ENCODE measurements around the gene RNF4.

DNA sequence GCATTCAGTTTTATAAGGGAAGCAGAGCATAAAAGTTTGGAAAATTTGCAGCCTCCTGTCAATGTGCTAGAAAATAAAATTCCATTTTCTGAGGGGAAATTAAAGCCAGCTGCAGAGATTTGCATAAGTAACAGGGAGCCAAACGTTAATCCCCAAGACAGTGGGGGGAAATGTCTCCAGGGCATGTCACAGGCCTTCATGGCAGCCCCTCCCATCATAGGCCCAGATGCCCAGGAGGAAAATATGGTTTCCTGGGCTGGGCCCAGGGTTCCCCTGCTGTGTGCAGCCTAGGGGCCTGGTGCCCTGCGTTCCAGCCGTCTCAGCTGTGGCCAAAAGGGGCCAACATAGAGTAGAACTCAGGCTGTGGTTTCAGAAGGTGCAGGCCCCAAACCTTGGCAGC, 9.3 kb downstream of the RNF4 start:
- TF ChIP-seq, protein P1, sequence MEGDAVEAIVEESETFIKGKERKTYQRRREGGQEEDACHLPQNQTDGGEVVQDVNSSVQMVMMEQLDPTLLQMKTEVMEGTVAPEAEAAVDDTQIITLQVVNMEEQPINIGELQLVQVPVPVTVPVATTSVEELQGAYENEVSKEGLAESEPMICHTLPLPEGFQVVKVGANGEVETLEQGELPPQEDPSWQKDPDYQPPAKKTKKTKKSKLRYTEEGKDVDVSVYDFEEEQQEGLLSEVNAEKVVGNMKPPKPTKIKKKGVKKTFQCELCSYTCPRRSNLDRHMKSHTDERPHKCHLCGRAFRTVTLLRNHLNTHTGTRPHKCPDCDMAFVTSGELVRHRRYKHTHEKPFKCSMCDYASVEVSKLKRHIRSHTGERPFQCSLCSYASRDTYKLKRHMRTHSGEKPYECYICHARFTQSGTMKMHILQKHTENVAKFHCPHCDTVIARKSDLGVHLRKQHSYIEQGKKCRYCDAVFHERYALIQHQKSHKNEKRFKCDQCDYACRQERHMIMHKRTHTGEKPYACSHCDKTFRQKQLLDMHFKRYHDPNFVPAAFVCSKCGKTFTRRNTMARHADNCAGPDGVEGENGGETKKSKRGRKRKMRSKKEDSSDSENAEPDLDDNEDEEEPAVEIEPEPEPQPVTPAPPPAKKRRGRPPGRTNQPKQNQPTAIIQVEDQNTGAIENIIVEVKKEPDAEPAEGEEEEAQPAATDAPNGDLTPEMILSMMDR (IDR thresholded peaks at IDR 0.05 in 2 of 3, conservative IDR thresholded peaks at IDR 0.05 in 1 of 3; ENCODE audit: control insufficient read depth in 2 of 3, extremely low read depth in 1 of 3, insufficient read depth in 1 of 3, low read depth in 3 of 3, low read length in 3 of 3): no peak
- TF ChIP-seq SMAD1 (IDR thresholded peaks at IDR 0.05; ENCODE audit: low read depth, partially characterized antibody) (no peak), POLR2AphosphoS2 (IDR thresholded peaks at IDR 0.05; ENCODE audit: low read depth, low read length) (no peak), EZH2 (IDR thresholded peaks at IDR 0.05; ENCODE audit: borderline replicate concordance, control insufficient read depth, low read depth, low read length) (no peak), BRCA1 (IDR thresholded peaks at IDR 0.05; ENCODE audit: low read depth, low read length) (no peak), MEF2A (IDR thresholded peaks at IDR 0.05; ENCODE audit: insufficient read depth, low read depth, low read length) (no peak)

All from GM12878 (cell line).